Activated naive CD8-positive, alpha-beta T cell treated with anti-CD3 and anti-CD28 coated beads, Interleukin-2, amount 50 U/mL, for 16 hours (primary cell): ENCODE measurements around the gene PLA1A.

Source experiments
- DNase-seq: peaks from one replicate; pipeline ENCODE4 v3.0.0-alpha.2; 2020; ENCODE audit warnings: low read depth, low spot score

Gene PLA1A

DNA sequence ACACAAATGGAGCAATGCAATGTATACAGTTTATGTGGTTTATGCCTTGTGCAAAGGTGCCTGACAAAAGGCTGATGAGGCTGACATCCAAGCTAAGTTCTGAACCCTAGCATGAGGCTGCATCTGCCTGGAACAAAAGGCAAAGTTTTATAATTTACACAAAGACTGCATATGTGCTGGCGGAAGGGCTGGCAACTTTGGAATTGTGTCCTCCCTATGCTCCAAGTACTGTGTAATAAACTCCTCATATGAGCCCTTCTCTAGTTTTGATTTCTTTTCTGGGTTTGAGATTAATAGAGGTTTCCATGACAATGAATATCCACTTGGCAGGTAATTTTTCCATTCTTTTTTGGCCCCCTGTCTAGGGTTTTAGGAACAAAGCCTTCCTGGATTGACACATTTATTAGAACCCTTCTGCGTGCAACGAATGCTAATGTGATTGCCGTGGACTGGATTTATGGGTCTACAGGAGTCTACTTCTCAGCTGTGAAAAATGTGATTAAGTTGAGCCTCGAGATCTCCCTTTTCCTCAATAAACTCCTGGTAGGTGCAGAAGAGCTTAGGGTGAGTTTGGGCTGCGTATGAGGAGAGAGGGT is 10.8 kb downstream of the PLA1A start:
- DNase-seq = no peak

GRCh38 chr3:119609301-119609700 is 11.6 kb downstream of the PLA1A start:
- DNase-seq = no peak

- DNase-seq = no peak
These were observed 14.0 kb downstream of the PLA1A start for GRCh38 chr3:119611664-119612063.

GRCh38 chr3:119613201-119613600 is 15.5 kb downstream of the PLA1A start:
- DNase-seq = no peak

GRCh38 chr3:119613872-119614271 is 16.2 kb downstream of the PLA1A start:
- DNase-seq = no peak

GRCh38 chr3:119616056-119616455 is 18.4 kb downstream of the PLA1A start:
- no peak for DNase-seq

DNA sequence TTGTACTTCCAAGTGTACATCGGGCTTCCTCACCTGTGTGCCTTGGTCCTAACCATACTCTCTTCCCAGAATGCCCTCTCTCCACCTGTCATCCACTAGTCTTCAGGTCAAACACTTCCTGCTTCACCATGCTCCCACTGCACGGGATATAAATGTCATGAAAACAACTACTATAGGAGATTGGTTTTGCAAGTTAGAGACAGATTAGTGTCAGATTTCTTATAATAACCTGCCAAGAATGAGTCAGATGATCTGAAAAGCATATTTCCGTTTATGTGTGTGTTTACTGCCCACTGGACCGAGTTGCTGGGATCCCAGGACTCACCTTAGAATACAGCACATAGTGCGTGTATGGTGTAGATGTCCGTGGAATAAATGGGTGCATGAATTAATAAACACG is 21.4 kb downstream of the PLA1A start:
- no peak for DNase-seq

DNA sequence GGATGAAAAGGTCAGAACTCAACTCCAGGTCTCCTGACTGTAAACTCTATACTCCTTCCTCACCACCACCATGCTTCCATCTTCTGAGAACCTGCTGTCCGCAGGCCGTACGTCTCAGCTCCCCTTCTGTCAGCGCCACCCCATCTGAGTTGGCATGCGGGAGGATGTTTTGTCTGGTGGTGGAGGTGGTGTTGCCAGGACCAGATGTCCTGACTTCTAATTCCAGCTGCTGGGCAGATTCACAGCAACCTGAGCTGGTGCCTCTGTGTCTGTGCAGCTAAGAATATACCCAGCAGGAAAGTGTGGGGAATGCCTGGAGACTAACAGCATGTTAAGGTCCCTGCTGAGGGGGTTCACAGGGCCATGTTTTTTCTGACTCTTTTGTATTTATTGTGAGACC is 23.2 kb downstream of the PLA1A start:
- DNase-seq = no peak

- DNase-seq = no peak
These were observed 26.5 kb downstream of the PLA1A start for GRCh38 chr3:119624002-119624720.

DNA sequence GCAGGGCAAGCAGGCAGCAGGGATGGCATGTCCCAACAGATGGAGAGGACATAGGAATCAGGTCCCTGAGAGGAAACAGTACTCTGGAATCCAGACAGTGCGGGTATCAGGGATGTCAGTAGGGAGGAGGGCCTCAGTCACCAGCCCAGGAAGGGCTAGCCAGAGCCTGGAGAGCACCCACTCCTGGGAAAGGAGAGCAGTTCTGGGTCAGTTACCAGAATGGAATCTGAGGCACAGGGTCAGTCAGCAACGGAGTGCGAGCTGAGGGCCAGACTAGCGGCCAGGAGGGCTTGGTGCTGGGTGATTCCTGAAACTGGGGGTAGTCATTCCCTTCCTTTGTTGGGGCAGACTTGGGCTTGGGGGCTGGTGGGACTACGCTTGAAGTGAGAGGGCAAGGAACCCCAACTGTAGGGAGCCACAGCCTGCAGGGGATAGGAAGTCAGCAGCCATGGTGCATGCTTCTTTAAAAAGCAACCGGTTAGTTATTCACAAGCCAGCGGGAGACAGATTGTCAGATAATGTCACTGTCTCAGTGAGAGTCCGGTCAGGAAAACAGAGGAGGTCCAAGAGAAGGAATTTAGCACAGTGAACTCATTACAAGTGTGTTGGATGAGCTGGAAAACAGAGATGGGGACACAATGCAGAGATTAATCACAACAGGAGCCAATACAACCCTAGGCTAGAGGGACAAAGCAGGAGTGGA is 27.9 kb downstream of the PLA1A start:
- DNase-seq = no peak

DNA sequence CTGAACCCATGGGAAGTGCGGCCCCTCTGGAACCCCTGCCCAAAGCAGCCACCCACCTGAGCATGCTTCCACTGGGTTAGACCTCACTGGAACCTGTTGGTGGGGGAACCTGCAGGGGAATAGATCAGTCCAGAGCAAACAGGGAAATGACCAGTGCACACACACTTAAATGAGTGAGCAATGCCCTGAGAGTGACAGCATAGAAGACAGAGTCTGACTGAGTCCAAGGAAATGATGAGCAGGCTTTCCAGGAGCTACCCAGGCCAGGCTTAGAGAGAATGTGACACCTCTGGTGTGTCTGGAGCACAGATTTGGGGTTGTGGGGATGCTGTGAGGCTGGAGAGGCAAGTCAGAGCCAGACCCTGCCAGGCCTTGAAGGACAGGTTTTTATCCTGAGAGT is 28.5 kb downstream of the PLA1A start:
- no peak for DNase-seq

DNA sequence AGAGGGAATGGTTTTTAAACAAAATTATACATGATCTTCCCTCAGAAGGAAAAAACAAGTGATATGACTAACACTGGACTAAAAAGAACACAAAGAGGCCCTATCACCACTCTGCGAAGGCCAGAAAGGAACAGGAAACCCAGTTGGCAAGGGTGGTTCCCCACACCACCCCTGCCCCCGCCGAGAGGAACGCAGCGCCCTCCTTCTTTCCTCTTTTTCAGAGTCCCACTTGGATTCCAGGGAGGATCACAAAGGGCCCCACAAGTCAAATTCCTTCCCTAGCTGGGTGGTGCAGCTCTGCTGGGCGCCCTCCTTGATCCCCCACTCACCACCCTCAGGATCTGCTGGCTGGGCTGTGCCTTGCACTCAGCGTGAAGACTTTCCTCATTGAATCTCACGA is 29.8 kb downstream of the PLA1A start:
- DNase-seq = no peak

- no peak for DNase-seq
These were observed 30.7 kb downstream of the PLA1A start for GRCh38 chr3:119628390-119628789.

- DNase-seq = no peak
These were observed 31.2 kb downstream of the PLA1A start for GRCh38 chr3:119628816-119629445.

- DNase-seq = no peak
These were observed 32.6 kb downstream of the PLA1A start for GRCh38 chr3:119630128-119630879.

DNA sequence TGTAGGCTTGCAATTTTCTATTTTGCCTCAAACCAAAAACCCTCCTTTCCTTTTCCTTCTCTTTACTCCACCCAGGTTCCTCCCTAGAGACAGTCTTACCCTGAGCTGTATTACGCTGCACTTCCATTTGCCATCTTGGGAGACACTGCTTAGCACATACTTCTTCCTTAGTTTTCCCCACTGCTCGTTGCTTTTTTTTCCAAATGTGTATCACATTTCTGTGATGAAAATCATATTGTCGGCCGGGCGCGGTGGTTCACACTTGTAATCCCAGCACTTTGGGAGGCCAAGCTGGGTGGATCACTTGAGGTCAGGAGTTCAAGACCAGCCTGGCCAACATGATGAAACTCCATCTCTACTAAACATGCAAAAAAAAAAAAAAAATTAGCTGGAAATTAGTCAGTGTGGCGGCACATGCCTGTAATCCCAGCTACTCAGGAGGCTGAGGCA is 33.2 kb downstream of the PLA1A start:
- DNase-seq = no peak

GRCh38 chr3:119631516-119631915 is 33.8 kb downstream of the PLA1A start:
- DNase-seq = no peak

DNA sequence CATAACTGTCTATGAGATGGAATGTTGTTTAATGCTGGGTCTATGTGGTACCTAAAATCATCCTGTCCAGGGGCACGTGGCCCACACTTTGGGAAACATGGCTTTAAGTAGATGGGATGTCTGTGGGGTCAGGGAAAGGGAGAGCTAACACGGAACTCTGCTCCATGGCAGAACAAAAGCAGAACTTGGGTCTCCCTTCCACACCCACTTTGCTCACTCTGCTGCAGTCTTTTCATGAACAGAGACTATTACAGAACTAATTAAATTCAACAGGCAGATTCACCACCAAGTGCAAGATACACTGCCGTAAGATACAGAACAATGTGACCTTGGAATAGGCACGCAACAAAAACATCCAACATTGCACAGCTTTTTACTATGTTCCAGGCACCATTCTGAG is 34.5 kb downstream of the PLA1A start:
- no peak for DNase-seq

DNA sequence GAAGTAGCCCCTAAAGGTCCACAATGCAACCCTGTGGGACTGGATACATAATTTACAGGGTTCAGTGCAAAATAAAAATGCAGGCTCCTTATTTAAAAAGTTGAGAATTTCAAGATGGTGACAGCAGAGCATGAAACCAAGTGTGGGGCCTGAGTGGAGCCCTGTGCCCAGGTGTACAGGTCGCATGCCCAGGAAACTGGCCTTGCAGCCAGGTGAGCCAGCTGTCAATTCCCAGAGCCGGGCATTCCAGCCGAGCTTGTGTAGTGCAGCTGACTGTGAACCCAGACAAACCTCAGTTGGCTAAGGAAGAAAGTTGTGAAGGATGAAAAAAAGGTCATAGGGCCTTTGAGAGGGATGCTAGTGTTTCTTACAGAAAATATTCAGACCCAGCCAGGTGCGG is 35.1 kb downstream of the PLA1A start:
- no peak for DNase-seq

- DNase-seq = no peak
These were observed 38.0 kb downstream of the PLA1A start for GRCh38 chr3:119635719-119636118.

DNA sequence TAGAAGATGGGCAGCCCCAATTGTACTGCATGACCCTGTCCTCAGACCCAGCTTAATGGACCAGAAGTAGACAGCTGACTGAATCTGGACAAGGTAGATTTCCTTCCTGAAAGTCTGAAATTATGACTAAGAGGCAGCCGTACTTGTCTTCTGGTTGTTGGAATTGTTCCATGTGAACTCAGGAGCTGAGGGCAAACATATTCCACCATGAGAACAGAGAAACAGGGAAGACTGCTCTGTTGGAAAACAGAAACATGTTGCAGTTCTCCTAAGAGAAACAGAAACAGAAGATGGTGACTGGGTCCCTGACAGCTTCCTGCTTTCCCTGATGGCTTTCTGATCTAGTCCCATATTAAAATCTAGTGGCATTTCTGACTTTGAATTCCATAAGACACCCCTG is 38.6 kb downstream of the PLA1A start:
- no peak for DNase-seq
